GM12878 (cell line): ENCODE measurements around the gene SERTAD1. TPM values are rescaled to one million over a fixed set of nuclear protein-coding genes. Genes with fewer than 3 reads are reported as not detected.

Experiments used
- ATAC-seq: fragments of 200-7000 bp; cut with Tn5 transposase; 3 replicates; pipeline ENCODE4 v1.9.1; 2020; ENCODE audit warnings: mild to moderate bottlenecking, moderate library complexity
- BruUV-seq: library from RNA; stranded (reverse); fragments of 400-500 nt; replicated peaks from 2 replicates; lab custom pipeline; 2021; lab: Mats Ljungman, UMichigan
- CTCF ChIA-PET: fragments of 300-600 bp; sonication (Branson Sonifier 250); formaldehyde crosslinking; extraction: SDS; loops from one replicate; lab custom pipeline; 2021; ENCODE audit warnings: inconsistent platforms; lab: Yijun Ruan, JAX
- POLR2A ChIA-PET: fragments of 350-600 bp; formaldehyde crosslinking; extraction: SDS; loops from one replicate; lab custom pipeline; 2021; ENCODE audit warnings: inconsistent platforms; lab: Charles Lee
- RAD21 ChIA-PET: fragments of 300-600 bp; sonication (Branson Sonifier 250); formaldehyde crosslinking; loops from one replicate; lab custom pipeline; 2023; ENCODE audit warnings: antibody characterized with exemption; ENCODE audit not compliant: unreplicated experiment; lab: Charles Lee
- SMC1A ChIA-PET: fragments of 300-600 bp; sonication (Branson Sonifier 250); formaldehyde crosslinking; loops from one replicate; lab custom pipeline; 2023; ENCODE audit not compliant: unreplicated experiment, uncharacterized antibody; lab: Charles Lee
- DNase-seq: peaks from one replicate; pipeline ENCODE4 v3.0.0-alpha.2; 2011; ENCODE audit warnings: low read depth, low spot score
- FAIRE-seq: peaks from 3 replicates; lab custom pipeline; 2011; peaks lifted over from hg19 to GRCh38; lab: Jason Lieb, UNC
- H2AFZ ChIP-seq: 2 replicates; pipeline ENCODE4 v1.6.0; 2011; ENCODE audit warnings: low read depth, low read length, control low read depth; ENCODE audit not compliant: control insufficient read depth
- H3K27ac ChIP-seq: 2 replicates; pipeline ENCODE4 v1.5.1; 2011; ENCODE audit warnings: control low read depth; ENCODE audit not compliant: control insufficient read depth, insufficient read depth
- H3K27me3 ChIP-seq, 2 experiments: replicated peaks in 1 of 2; 2 replicates each; pipeline versions ENCODE4 v1.6.0 to v1.6.1; 2011; ENCODE audit warnings: low read length in 1 of 2; ENCODE audit not compliant: control insufficient read depth in 2 of 2, insufficient read depth in 2 of 2
- H3K36me3 ChIP-seq, 2 experiments: 2 replicates each; pipeline ENCODE4 v1.5.1; 2011; ENCODE audit warnings: low read length in 1 of 2; ENCODE audit not compliant: control insufficient read depth in 2 of 2, insufficient read depth in 2 of 2
- H3K4me1 ChIP-seq: 2 replicates; pipeline ENCODE4 v1.6.1; 2011; ENCODE audit warnings: mild to moderate bottlenecking, low read length, moderate library complexity, mixed read lengths; ENCODE audit not compliant: control insufficient read depth, insufficient read depth
- H3K4me2 ChIP-seq: 2 replicates; pipeline ENCODE4 v1.6.0; 2011; ENCODE audit warnings: control low read depth; ENCODE audit not compliant: control insufficient read depth, insufficient read depth
- H3K4me3 ChIP-seq: fragments of 200-600 bp; sonication (generic); 2 replicates; pipeline ENCODE4 v1.5.1; 2016
- H3K79me2 ChIP-seq: 2 replicates; pipeline ENCODE4 v1.6.0; 2011; ENCODE audit warnings: low read length; ENCODE audit not compliant: control insufficient read depth, insufficient read depth
- H3K9ac ChIP-seq: 2 replicates; pipeline ENCODE4 v1.8.0; 2011; ENCODE audit warnings: low read length, control low read depth, mixed read lengths; ENCODE audit not compliant: control insufficient read depth, insufficient read depth
- H3K9me3 ChIP-seq: replicated peaks from 3 replicates; pipeline ENCODE4 v1.5.1; 2011; ENCODE audit warnings: mild to moderate bottlenecking, low read length; ENCODE audit not compliant: control insufficient read depth, insufficient read depth
- H4K20me1 ChIP-seq: 2 replicates; pipeline ENCODE4 v1.6.0; 2011; ENCODE audit not compliant: control insufficient read depth, insufficient read depth
- CEBPZ ChIP-seq: fragments of 150-350 bp; IDR thresholded peaks from 2 replicates; pipeline ENCODE4 v1.6.1; 2016; ENCODE audit warnings: low read depth, low read length
- CUX1 ChIP-seq: IDR thresholded peaks from 2 replicates; pipeline ENCODE4 v1.6.1; 2012; ENCODE audit warnings: improper control_type of control experiment, low read depth, low read length; ENCODE audit not compliant: insufficient replicate concordance
- WGBS: methylation state at CpG from one replicate; pipeline ENCODE4 v1.1.6; 2016; ENCODE audit warnings: low lambda C conversion rate; ENCODE audit not compliant: insufficient replicate concordance, insufficient coverage; ENCODE audit errors: missing lambda C conversion rate; 5-methylcytosine and 5-hydroxymethylcytosine counted together
- in situ Hi-C: fragments of 300-500 bp; cut with MboI; formaldehyde crosslinking; loops from 9 replicates; pipeline ENCODE4 v1.14.3; 2018; ENCODE audit warnings: mixed read lengths
- intact Hi-C: fragments of 100-400 bp; cut with micrococcal nuclease; formaldehyde crosslinking; loops from one replicate; pipeline ENCODE4 v1.14.2; 2022; ENCODE audit not compliant: unreplicated experiment
- polyA plus RNA-seq, 11 experiments: library from polyadenylated mRNA; depleted of rRNA in 4 of 11; unstranded in 6 of 11; stranded (reverse) in 5 of 11; fragments of >200 nt; fragmentation: Nextera tagmentation in 4 of 11; fragmentation: Illumina TruSeq in 1 of 11; extraction: Ambion mirVana in 4 of 11; extraction: Trizol in 1 of 11; gene quantifications; 1 replicate in 1 of 11; 2 replicates in 10 of 11; pipeline versions ENCODE4 v1.2.1 to v1.2.3, GENCODE V29; 2011 to 2016; ENCODE audit warnings: inconsistent platforms in 2 of 11, missing spikeins in 2 of 11, low read depth in 1 of 11
- total RNA-seq, 4 experiments: library from RNA; depleted of rRNA in 3 of 4; stranded (reverse); fragments of >200 nt in 3 of 4; fragmentation: Illumina TruSeq in 1 of 4; extraction: Trizol in 1 of 4; gene quantifications; 2 replicates each; pipeline versions ENCODE4 v1.2.1 to v1.2.3, GENCODE V29; 2013 to 2021

Gene SERTAD1
- total and polyA plus RNA-seq, 10 of the 15 experiments (the other 5 are each of a cell fraction or from before 2014, with no cell fraction given): 0.23 to 14.2 (median 8.0) TPM

- Histone ChIP-seq H3K4me1 (peaks cover 5% of the 10 kb centered on the region), H3K9ac (no peak overlapping the region), H3K4me2 (no peak overlapping the region), H3K9me3 (no peaks in the 10 kb centered on the region), H3K27ac (no peak overlapping the region), H2AFZ (no peak overlapping the region), H3K36me3 (no peaks in the 10 kb centered on the region), H4K20me1 (no peaks in the 10 kb centered on the region), H3K27me3 (no peaks in the 10 kb centered on the region), H3K4me3 (no peak overlapping the region), H3K79me2 (no peaks in the 10 kb centered on the region)
- no peak for FAIRE-seq
- intact Hi-C loops (no loop called here), in situ Hi-C loops (no loop called here)
- WGBS: 67% methylated on average over 14 of the region's 14 CpGs
- ChIA-PET POLR2A (no interaction called here), CTCF (interaction anchor here (0.6 to 1.0 kb wide), 2 partner anchors 103 to 175 kb away, joined by 3 to 4 read pairs; no protein-coding TSS in a partner anchor), RAD21 (interaction anchor here (0.7 kb wide), 1 partner anchor 211 kb away, joined by 3 read pairs; no protein-coding TSS in a partner anchor), SMC1A (interaction anchor here (0.9 to 1.4 kb wide), 3 partner anchors 24 to 59 kb away, joined by 3 to 4 read pairs (median 3); no protein-coding TSS in a partner anchor)
- ATAC-seq: no peak
- TF ChIP-seq CUX1: no peak
- no peak for TF ChIP-seq CEBPZ
- TF ChIP-seq, all 136 proteins: peak for 0
- BruUV-seq: no TSS peak
- no peak for DNase-seq
Observed at GRCh38 chr19:40395956-40396355, 29.8 kb downstream of the SERTAD1 start.
